OCI-LY1 (cell line): ENCODE results near the gene CTNS.

Experiments
- H2AFZ ChIP-seq: fragments of 200-600 bp; sonication (generic), shearing (Covaris generic); 2 replicates; pipeline ENCODE4 v1.6.0; 2014; ENCODE audit warnings: antibody characterized with exemption, mild to moderate bottlenecking, low read length
- H3F3A ChIP-seq: fragments of 200-600 bp; sonication (generic), shearing (Covaris generic); 2 replicates; pipeline ENCODE4 v1.6.0; 2014; ENCODE audit warnings: mild to moderate bottlenecking, antibody characterized with exemption, low read length, moderate library complexity; ENCODE audit not compliant: insufficient read depth
- H3K27ac ChIP-seq: fragments of 200-600 bp; sonication (generic); 2 replicates; pipeline ENCODE4 v1.5.1; 2014; ENCODE audit warnings: low read length, mixed run types, mild to moderate bottlenecking, low read depth; ENCODE audit not compliant: poor library complexity, severe bottlenecking
- H3K27me3 ChIP-seq: fragments of 200-600 bp; sonication (generic); 2 replicates; pipeline ENCODE4 v1.6.0; 2014; ENCODE audit warnings: antibody characterized with exemption, mild to moderate bottlenecking, low read length, moderate library complexity; ENCODE audit not compliant: insufficient read depth
- H3K36me3 ChIP-seq: fragments of 200-600 bp; sonication (generic); 2 replicates; pipeline ENCODE4 v1.6.1; 2014; ENCODE audit warnings: mild to moderate bottlenecking, antibody characterized with exemption, low read length, moderate library complexity, mixed read lengths; ENCODE audit not compliant: insufficient read depth
- H3K4me1 ChIP-seq: fragments of 200-600 bp; sonication (generic); 2 replicates; pipeline ENCODE4 v1.5.1; 2014; ENCODE audit warnings: mild to moderate bottlenecking, low read length, moderate library complexity; ENCODE audit not compliant: insufficient read depth, severe bottlenecking
- H3K4me2 ChIP-seq: fragments of 200-600 bp; sonication (generic), shearing (Covaris generic); 2 replicates; pipeline ENCODE4 v1.6.1; 2014; ENCODE audit warnings: low read length
- H3K4me3 ChIP-seq: fragments of 200-600 bp; sonication (generic); 2 replicates; pipeline ENCODE4 v1.5.1; 2014; ENCODE audit warnings: low read length, low read depth, mild to moderate bottlenecking, mixed read lengths; ENCODE audit not compliant: poor library complexity, severe bottlenecking
- H3K79me2 ChIP-seq: fragments of 200-600 bp; shearing (Covaris generic); 2 replicates; pipeline ENCODE4 v1.6.1; 2016; ENCODE audit warnings: mixed run types, low read length, mixed read lengths; ENCODE audit not compliant: insufficient read depth
- H3K9ac ChIP-seq: fragments of 200-600 bp; sonication (generic), shearing (Covaris generic); 2 replicates; pipeline ENCODE4 v1.6.1; 2014; ENCODE audit warnings: mild to moderate bottlenecking, low read length, mixed read lengths
- H3K9me2 ChIP-seq: fragments of 200-600 bp; sonication (generic), shearing (Covaris generic); 2 replicates; pipeline ENCODE4 v1.6.1; 2014; ENCODE audit warnings: low read depth, mild to moderate bottlenecking, low read length, mixed read lengths
- H3K9me3 ChIP-seq: fragments of 200-600 bp; shearing (Covaris generic); 2 replicates; pipeline ENCODE4 v1.6.1; 2014; ENCODE audit warnings: low read length, mixed read lengths
- H4K20me1 ChIP-seq: fragments of 200-600 bp; sonication (generic), shearing (Covaris generic); 2 replicates; pipeline ENCODE4 v1.6.0; 2016; ENCODE audit warnings: mild to moderate bottlenecking, low read length; ENCODE audit not compliant: insufficient read depth
- CTCF ChIP-seq: fragments of 200-600 bp; sonication (generic), shearing (Covaris generic); IDR thresholded peaks from 2 replicates; pipeline ENCODE4 v1.5.1; 2017; ENCODE audit warnings: mild to moderate bottlenecking, antibody characterized with exemption, low read length, moderate library complexity, mixed read lengths
- EZH2 ChIP-seq: fragments of 200-600 bp; sonication (generic), shearing (Covaris generic); IDR thresholded peaks from 2 replicates; pipeline ENCODE4 v1.8.0; 2017; ENCODE audit warnings: borderline replicate concordance, mixed run types, mild to moderate bottlenecking, antibody characterized with exemption, low read length, moderate library complexity, mixed read lengths

The CTNS gene

DNA sequence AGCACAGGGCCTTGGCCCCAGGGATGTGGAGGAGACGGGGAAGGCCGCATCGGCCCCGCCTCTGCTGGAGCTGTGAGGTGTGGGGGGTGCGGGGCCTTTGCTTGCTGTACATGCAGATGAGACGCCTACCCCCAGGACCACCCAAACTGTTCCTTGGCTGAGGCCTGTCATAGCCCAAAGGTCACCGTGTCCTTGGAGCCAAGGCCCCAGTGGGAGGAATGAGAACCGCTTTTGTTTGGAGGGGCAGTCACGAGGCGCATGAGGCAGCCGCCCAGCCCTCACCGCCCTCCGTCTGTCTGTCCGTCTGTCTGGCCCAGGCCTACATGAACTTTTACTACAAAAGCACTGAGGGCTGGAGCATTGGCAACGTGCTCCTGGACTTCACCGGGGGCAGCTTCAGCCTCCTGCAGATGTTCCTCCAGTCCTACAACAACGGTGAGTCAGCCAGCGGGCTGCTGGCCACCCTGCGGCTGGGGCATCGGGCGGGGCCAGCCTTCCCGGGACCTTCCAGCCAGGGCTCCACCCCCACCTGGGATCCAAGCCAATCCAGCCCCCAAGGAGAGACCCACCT lies 23.1 kb downstream of the CTNS start:
- Histone ChIP-seq H3K9me2 (no peaks in the 10 kb centered on the region), H3K27me3 (no peaks in the 10 kb centered on the region), H3K9me3 (no peaks in the 10 kb centered on the region), H3K36me3 (no peaks in the 10 kb centered on the region; the same call in 1 of the 2 replicates), H3K4me3 (no peak overlapping the region), H3K9ac (no peak overlapping the region), H4K20me1 (no peaks in the 10 kb centered on the region), H2AFZ (no peak overlapping the region), H3F3A (no peaks in the 10 kb centered on the region), H3K79me2 (no peaks in the 10 kb centered on the region), H3K4me1 (no peaks in the 10 kb centered on the region), H3K27ac (no peak overlapping the region), H3K4me2 (no peak overlapping the region)
- TF ChIP-seq EZH2: no peak
- TF ChIP-seq CTCF: no peak

GRCh38 chr17:3660311-3660891 lies 23.8 kb downstream of the CTNS start:
- Histone ChIP-seq H3K4me2 (no peak overlapping the region), H3K4me1 (no peaks in the 10 kb centered on the region), H2AFZ (no peak overlapping the region), H3K79me2 (no peaks in the 10 kb centered on the region), H3K36me3 (no peaks in the 10 kb centered on the region), H3K9me3 (no peaks in the 10 kb centered on the region), H3K4me3 (no peak overlapping the region), H3K9ac (no peak overlapping the region), H3K27ac (no peak overlapping the region), H4K20me1 (no peaks in the 10 kb centered on the region), H3K9me2 (no peaks in the 10 kb centered on the region), H3K27me3 (no peaks in the 10 kb centered on the region), H3F3A (no peaks in the 10 kb centered on the region)
- TF ChIP-seq CTCF (no peak), EZH2 (no peak)

- peaks cover 10% of the 10 kb centered on the region for H3K4me1 ChIP-seq
- H3K4me2 ChIP-seq: no peak overlapping the region
- H3F3A ChIP-seq: no peaks in the 10 kb centered on the region
- TF ChIP-seq CTCF (no peak), EZH2 (no peak)
- H3K27ac ChIP-seq: no peak overlapping the region
- H3K27me3 ChIP-seq: no peaks in the 10 kb centered on the region
- H4K20me1 ChIP-seq: no peaks in the 10 kb centered on the region
- H2AFZ ChIP-seq: no peak overlapping the region
- no peaks in the 10 kb centered on the region for H3K9me3 ChIP-seq
- H3K9ac ChIP-seq: no peak overlapping the region
- no peak overlapping the region for H3K4me3 ChIP-seq
- H3K9me2 ChIP-seq: no peaks in the 10 kb centered on the region
- no peaks in the 10 kb centered on the region for H3K36me3 ChIP-seq
- H3K79me2 ChIP-seq: no peaks in the 10 kb centered on the region
These were observed 26.8 kb downstream of the CTNS start for GRCh38 chr17:3663102-3664011.
